G401 (cell line): ENCODE results near the gene FSD1L. TPM values are rescaled to one million over a fixed set of nuclear protein-coding genes. Genes with fewer than 3 reads are reported as not detected.
A peak's percentile ranks its signal among the peaks of the same experiment; 100 is the strongest.
"Not testable (repeated sequence)": the region's sequence is repeated elsewhere in the genome, so short reads cannot be mapped to it uniquely, and the experiment has no call there.

ENCODE experiments used
- DNase-seq: peaks from one replicate; pipeline ENCODE4 v3.0.0-alpha.2; 2015; ENCODE audit warnings: low spot score
- in situ Hi-C: cut with HindIII; loops from 2 replicates; pipeline ENCODE4 v1.10.0; 2016; ENCODE audit warnings: low sequenced_read_pairs, mixed read lengths
- total RNA-seq: library from RNA; depleted of rRNA; stranded (reverse); fragments of >200 nt; shearing (Covaris generic); gene quantifications from 2 replicates; pipeline ENCODE4 v1.2.3, GENCODE V29; 2014; rRNA removed

FSD1L gene
- total RNA-seq, 1 experiment from 2014 or later, result 22.1 TPM

DNA sequence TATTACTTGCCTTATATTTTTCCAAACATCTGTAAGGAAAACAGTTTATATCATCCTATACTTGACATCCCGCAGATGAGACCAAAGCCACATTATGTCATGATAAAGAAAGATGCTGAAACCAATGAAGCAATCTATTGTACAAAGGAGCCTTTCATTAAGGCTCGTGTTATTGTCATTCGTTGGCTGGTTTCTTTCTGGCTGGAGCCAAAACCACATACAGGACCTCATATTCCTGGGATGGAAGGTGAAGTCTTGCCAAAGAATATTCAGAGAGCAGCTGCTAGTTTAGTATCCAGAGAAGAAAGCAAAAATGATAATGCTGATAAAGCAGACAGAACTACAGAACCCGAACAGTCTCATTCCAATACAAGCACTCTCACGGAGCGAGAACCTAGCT, 73.2 kb downstream of the FSD1L start:
- DNase-seq, in situ Hi-C loops: not testable (repeated sequence)

DNA sequence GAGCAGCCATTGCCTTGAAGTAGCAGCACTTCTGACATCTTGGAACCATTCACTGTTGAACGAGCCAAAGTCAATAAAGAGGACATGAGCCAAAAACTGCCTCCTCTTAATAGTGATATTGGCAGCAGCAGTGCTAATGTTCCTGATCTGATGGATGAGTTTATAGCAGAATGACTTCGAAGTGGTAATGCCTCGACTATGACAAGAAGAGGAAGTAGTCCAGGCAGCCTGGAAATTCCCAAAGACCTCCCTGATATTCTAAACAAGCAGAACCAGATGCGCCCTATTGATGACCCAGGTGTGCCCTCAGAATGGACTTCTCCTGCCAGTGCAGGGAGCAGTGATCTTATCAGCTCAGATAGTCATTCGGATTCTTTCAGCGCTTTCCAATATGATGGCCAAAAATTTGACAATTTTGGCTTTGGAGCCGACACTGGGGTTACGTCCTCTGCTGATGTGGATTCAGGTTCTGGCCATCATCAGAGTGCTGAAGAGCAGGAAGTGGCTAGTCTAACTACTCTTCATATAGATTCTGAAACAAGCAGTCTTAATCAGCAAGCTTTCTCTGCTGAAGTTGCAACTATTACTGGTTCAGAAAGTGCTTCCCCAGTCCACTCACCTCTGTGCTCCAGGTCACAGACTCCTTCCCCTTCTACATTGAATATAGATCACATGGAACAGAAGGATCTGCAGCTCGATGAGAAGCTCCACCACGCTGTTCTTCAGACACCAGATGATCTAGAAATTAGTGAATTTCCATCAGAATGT, 75.0 kb downstream of the FSD1L start:
- DNase-seq, in situ Hi-C loops: not testable (repeated sequence)

DNA sequence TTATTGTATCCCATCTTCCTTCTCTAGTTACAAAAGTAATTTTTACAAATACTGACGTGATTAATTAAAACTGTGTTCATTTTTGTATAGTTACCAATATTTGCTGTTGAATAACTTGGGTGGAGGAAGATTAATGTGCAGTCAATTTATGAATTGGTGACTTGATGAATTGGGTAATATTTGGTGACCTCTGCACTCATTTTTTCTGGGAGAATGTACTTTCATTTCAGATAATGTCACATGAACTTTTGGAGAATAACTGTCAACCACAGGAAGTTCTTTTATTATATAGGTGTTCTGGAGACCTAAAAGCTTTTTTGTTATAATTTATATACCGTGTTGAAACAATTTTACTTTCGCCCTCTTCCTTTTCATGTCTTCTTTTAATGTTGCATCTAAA, 83.7 kb downstream of the FSD1L start:
- in situ Hi-C loops, result no loop called here
- DNase-seq, result no peak

DNA sequence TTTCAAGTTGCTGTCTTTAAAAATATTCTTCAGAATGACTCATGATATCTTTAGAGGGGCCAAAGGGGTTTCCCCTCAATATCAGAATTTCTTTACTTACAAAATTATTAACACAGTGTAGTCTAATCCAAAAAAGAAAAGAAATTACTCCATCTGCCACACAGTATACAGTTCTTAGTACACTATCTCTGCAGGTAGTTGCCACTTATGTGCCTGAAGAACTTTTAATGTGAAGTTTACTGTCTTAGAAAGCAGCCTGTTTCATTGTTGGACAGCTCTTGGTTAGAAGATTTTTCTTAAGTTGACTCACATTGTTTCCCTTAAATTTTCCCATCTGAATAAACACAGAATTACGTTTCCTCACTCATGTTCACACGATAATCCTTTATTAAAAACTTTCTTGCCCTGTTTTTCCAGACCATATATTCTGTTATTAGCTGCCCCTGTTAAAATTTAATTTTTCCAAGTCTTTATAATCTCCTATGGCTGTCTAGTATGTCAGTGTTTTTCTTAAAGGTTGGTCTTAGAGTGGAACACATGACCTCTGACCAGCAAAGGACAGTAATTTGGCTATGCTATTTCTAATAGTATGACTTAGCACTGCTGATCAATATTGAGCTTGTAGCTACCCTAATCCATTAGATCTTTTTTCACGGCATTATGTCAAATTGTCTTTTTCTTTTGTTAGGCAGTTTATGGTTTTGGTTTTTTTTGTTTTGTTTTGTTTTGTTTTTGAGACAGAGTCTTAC, 88.3 kb downstream of the FSD1L start:
- DNase-seq, result no peak
- in situ Hi-C loops, result no loop called here

DNA sequence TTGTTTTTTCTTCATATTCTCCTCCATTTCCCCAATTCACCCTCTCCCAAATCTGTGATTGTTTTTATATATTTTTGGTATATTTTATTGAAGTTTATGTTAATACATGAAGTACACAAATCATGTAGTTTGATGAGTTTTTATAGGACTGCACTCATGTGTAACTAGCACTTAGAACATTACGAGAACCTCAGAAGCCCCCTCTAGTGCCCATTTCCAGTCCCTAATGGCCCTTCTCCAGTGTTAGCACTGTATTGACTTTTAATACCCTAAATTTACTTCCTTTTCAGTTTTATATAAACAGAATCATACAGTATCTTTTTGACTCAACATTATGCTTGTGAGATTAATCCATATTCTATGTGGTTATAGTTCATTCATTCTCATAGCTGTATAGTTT, 91.6 kb downstream of the FSD1L start:
- in situ Hi-C loops, result no loop called here
- DNase-seq, result no peak

DNA sequence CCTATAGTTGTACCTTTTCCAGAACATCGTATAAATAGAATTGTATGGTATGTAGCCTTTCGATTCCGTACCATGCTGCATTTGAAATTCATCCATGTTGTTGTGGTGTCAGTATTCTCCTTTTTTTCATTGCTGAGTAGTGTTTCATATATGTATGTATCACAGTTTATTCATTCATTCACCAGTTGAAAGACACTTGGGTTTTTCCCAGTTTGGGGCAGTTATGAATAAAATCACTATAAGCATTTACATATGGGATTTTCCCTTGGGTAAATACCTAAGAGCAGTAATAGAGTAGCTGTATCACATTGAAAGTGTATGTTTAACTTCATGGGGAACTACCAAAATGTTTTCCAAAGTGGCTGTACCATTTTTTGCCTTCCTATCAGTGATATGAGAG, 94.0 kb downstream of the FSD1L start:
- no peak for DNase-seq
- in situ Hi-C loops, result no loop called here

DNA sequence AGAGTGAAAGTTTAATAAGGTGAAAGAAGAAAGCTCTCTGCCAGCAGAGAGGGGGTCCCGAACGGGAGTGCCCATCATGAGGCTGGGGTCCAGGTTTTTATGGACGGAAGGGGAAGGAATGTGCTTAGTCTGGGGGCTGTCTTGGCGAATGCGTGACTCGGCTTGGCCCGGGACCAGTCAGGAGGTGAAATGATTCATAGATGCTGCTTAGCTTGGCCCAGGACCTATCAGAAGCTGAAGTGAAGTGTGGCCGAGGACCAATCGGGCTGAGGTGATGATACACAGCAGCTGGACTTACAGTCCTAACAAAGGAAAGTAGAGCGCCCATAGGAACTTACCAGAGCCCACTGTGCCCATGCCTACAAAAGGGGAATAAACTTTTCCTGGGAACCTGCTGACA, 106.2 kb downstream of the FSD1L start:
- in situ Hi-C loops, result no loop called here
- DNase-seq, result no peak

DNA sequence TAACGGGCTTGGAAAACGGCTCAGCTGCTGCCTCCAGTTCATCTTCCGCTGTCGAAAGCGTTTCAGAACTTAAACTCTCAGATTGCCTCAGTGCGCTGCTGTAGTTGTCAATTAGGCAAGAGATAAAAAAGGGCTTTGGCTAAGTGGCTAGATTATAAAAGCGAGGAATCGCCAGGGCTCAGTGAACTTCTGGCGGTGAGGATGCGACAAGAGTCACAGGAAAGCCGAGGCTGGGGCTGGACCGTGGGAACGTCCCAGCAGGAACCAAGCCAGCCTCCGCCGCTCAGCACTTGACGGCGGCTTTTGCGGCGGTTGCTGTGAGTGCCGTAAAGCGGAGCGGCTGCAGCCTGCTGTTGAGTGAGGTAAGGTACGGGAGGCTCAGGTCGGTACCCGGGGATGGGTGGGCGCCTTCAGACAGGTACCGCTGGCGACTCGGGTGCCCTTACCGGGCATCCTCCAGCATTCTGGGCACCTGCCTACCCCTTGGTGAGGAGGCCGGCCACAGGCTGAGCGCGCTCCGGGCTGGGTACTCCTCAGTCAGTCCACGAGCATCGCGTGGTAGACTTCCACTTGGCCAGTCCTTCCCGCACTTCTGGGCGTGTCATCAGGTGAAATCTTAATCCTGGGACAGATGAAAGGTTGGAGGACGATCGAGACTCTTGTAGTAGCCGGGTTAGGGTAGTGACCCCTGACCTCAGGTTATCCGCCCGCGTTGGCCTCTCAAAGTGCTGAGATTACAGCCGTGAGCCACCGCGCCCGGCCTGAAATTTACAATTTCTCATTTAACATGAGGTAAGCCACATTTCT, 110.2 kb downstream of the FSD1L start, which contains the start of gene FKTN:
TSS of gene FKTN (plus strand) at position 328 of the 807 bp plus-strand sequence. CDS start 16,902 bp downstream, outside the sequence.
- DNase-seq, result peak; percentile 88
- in situ Hi-C loops, result no loop called here

DNA sequence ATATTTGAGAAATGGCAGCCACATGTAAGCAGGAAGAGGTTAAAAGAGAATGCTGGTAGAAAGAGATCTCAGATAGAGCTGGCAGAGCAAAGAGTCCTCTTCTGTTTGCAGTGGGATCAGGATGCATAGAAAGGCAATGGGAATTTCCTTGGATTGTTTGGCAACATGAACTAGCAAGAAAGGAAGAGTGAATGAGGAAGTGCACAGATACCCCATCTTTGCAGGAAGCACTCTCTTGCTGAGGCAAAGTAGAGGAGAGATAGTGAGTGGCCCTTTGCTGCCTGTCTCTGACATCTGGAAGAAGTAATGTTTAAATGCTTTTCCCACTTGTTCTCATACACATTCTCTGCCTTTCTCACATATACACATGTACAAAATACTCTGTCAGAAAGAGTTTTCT, 124.6 kb downstream of the FSD1L start:
- in situ Hi-C loops, result no loop called here
- DNase-seq, result no peak

DNA sequence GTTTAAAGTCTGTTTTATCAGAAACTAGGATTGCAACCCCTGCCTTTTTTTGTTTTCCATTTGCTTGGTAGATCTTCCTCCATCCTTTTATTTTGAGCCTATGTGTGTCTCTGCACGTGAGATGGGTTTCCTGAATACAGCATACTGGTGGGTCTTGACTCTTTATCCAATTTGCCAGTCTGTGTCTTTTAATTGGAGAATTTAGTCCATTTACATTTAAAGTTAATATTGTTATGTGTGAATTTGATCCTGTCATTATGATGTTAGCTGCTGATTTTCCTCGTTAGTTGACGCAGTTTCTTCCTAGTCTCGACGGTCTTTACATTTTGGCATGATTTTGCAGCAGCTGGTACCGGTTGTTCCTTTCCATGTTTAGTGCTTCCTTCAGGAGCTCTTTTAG, 132.1 kb downstream of the FSD1L start:
- DNase-seq, result not testable (repeated sequence)
- in situ Hi-C loops, result loop anchor here (25.0 kb wide), 1 partner anchor 132 kb away; no protein-coding TSS in a partner anchor

DNA sequence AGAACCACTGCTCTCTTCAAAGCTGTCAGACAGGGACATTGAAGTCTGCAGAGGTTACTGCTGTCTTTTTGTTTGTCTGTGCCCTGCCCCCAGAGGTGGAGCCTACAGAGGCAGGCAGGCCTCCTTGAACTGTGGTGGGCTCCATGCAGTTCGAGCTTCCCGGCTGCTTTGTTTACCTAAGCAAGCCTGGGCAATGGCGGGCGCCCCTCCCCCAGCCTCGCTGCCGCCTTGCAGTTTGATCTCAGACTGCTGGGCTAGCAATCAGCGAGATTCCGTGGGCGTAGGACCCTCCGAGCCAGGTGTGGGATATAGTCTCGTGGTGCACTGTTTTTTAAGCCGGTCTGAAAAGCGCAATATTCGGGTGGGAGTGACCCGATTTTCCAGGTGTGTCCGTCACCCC, 133.7 kb downstream of the FSD1L start:
- in situ Hi-C loops, result loop anchor here (25.0 kb wide), 1 partner anchor 131 kb away; no protein-coding TSS in a partner anchor
- DNase-seq, result not testable (repeated sequence)

DNA sequence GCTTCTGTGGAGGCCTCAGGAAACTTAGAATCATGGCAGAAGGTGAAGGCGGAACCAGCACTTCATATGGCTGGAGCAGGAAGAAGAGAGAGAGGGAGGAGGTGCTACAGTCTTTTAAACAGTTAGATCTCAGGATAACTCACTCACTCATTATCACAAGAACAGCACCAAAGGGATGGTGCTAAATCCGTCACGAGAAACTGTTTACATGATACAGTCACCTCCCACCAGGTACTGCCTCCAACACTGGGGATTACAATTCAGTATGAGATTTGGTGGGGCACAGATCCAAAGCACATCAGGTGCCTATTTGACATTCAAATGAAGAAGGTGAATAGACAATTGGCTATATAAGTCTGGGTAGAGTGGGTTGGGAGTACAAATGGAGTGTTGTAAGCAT, 145.3 kb downstream of the FSD1L start:
- no peak for DNase-seq
- in situ Hi-C loops, result loop anchor here (25.0 kb wide), 1 partner anchor 119 kb away; no protein-coding TSS in a partner anchor

Other genes starting within 250 kb of the FSD1L start
- gene SLC44A1, start 203.4 kb upstream of the FSD1L start, total RNA-seq, result 25.0 and 30.0 TPM in 2 replicates
- 15.1 and 21.9 TPM in 2 replicates for gene FKTN, start 110.1 kb downstream of the FSD1L start, total RNA-seq
- gene TAL2, start 214.4 kb downstream of the FSD1L start, total RNA-seq, result not detected in 2 replicates
- 23.1 and 29.5 TPM in 2 replicates for gene TMEM38B, start 246.5 kb downstream of the FSD1L start, total RNA-seq